Measurements from ENCODE around the gene CEBPG. TPM values are rescaled to one million over a fixed set of nuclear protein-coding genes. Genes with fewer than 3 reads are reported as not detected.

Gene CEBPG
- total RNA-seq, 3 donors from 2014 or later, result 47.8 to 68.5 (median 58.2) TPM

DNA sequence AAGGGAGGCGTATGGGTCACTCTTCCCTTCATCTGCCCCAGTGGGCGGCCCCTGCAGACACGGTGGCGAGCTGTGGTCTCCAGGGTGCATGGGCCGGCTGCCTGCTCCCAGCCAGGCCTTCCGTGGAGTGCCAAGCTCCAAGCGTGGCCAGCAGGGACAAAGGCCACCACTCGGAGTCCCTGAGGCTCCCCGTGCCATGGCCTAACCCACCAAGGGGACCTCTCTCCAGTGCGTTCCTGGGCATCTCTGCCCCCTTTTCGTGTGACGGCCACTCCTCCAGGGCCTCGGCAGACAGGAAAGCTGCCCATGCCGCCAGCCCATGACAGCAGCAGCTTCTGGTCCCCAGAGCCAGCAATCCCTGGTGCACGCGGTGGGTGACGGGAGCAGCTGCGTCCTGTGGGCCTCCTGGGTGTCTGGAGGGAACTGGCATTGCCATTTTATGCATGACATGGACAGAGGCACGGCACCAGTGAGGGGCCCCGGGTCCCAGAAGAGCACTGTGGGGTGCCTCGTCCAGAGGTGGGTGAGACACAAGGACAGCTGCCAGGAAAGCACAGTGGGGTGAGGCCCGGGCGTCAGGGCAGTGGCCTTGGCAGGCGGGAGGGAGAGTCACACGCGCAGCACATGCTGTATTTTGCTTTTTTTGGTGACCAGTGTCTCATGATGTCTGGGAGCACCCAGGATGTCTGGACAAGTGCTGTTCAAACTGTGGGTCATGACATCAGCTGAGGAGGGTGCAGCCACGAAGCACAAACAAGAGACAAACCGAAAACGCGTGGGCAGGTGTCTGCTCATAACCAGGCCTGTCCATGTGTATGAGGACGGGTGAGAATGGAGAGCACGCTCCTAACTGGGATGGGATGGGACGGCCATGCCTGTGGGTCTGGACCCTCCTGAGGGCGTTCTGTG lies 32.3 kb downstream of the CEBPG start:
- Histone ChIP-seq H3K9me3 (no peaks in the 10 kb centered on the region), H3K4me1 (ENCODE audit: low read depth) (no peaks in the 10 kb centered on the region), H3K36me3 (ENCODE audit: low read depth) (no peaks in the 10 kb centered on the region), H3K4me3 (no peak overlapping the region)
- ATAC-seq, result no peak
- TF ChIP-seq, protein P1, sequence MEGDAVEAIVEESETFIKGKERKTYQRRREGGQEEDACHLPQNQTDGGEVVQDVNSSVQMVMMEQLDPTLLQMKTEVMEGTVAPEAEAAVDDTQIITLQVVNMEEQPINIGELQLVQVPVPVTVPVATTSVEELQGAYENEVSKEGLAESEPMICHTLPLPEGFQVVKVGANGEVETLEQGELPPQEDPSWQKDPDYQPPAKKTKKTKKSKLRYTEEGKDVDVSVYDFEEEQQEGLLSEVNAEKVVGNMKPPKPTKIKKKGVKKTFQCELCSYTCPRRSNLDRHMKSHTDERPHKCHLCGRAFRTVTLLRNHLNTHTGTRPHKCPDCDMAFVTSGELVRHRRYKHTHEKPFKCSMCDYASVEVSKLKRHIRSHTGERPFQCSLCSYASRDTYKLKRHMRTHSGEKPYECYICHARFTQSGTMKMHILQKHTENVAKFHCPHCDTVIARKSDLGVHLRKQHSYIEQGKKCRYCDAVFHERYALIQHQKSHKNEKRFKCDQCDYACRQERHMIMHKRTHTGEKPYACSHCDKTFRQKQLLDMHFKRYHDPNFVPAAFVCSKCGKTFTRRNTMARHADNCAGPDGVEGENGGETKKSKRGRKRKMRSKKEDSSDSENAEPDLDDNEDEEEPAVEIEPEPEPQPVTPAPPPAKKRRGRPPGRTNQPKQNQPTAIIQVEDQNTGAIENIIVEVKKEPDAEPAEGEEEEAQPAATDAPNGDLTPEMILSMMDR (IDR thresholded peaks at IDR 0.05), result no peak
- intact Hi-C loops (cut with DNase I, micrococcal nuclease), result loop anchor here in 1 of 2 donors (5.0 kb wide), 1 partner anchor 164 kb away; no protein-coding TSS in a partner anchor
- DNase-seq, result peak in 2 of 3 donors; percentile 26 to 47

DNA sequence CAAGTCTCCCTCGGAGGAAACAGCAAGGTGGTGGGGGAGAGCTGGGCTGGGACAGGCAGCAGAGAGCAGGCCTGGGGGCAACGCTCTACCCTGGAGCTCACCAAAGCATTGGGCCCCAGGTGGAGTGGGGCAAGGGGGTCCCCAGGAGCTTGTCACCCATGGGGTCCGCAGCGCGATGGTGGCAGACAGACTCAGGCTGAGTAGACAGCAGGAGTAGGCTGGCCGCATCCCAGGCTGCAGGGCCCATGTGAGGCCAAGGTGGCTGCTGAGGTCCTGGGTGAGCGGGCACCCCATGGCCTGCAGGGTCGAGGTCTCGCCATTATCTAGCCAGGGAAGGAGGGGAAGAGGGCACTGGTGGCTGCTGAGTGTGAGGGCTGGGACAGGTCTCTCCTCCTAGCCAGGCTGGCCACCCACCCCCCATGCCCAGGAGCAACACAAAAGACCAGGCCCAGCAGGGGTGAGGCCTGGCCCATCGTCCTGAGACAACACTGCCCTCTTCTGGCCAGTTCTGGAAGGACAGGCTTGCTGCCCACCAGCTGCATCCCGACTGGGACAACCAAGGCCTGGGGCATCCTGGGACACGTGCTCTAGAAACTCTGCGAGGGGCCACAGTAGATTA lies 33.1 kb downstream of the CEBPG start:
- Histone ChIP-seq H3K36me3 (ENCODE audit: low read depth) (no peaks in the 10 kb centered on the region), H3K9me3 (no peaks in the 10 kb centered on the region), H3K4me1 (ENCODE audit: low read depth) (no peaks in the 10 kb centered on the region), H3K4me3 (no peak overlapping the region)
- DNase-seq, result peak; percentile 69 to 89 (median 88)
- TF ChIP-seq, protein P1 (IDR thresholded peaks at IDR 0.05), result peak; percentile 91
- intact Hi-C loops (cut with DNase I, micrococcal nuclease), result loop anchor here in 1 of 2 donors (5.0 kb wide), 1 partner anchor 164 kb away; no protein-coding TSS in a partner anchor
- peak; percentile 83 for ATAC-seq

DNA sequence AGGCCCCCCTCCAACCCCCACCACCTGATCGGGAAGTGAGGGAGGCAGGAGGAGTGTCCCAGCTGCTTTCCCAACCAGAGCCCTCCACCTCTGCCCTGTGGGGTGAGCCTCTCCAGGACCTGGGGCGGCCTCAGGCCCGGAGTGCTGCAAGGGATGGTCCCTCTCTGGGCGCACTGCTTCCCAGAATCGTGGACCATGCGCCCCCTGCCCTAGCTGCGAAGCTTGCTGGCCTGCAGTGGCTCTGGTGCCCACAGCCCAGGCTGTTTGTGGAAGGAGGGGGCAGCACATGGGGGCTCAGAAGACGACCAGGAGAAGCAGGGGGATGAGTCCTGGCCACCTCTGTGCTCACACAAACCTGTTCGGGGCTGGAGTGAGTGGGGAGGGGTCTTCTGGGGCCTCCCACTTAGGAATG lies 33.6 kb downstream of the CEBPG start:
- intact Hi-C loops (cut with DNase I, micrococcal nuclease), result loop anchor here in 1 of 2 donors (5.0 kb wide), 1 partner anchor 165 kb away; no protein-coding TSS in a partner anchor
- Histone ChIP-seq H3K9me3 (no peaks in the 10 kb centered on the region), H3K4me1 (ENCODE audit: low read depth) (no peaks in the 10 kb centered on the region), H3K4me3 (no peak overlapping the region), H3K36me3 (ENCODE audit: low read depth) (no peaks in the 10 kb centered on the region)
- peak in 1 of 3 donors; percentile 46 for DNase-seq
- ATAC-seq, result no peak
- TF ChIP-seq, protein P1 (IDR thresholded peaks at IDR 0.05), result no peak

DNA sequence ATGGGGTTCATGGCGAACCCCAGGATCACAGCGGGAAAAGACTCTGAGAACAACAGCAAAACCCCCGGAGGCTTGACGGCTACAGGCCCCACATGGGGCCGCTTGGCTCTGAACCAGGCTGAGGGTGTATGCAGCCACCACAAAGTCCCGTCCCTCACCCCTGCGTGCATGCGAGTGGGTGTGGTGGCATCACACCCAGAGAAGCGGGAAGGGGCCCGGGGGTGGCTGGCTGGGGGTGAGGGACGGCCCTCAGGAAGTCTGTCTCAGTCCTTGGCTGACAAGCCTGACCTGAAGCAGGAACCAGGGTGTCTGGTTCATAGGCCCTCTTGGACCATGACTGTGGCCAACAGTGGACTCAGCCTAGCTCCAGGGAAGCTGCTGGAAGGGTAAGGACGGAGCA lies 34.2 kb downstream of the CEBPG start:
- Histone ChIP-seq H3K4me1 (ENCODE audit: low read depth) (no peaks in the 10 kb centered on the region), H3K9me3 (no peaks in the 10 kb centered on the region), H3K36me3 (ENCODE audit: low read depth) (no peaks in the 10 kb centered on the region), H3K4me3 (no peak overlapping the region)
- intact Hi-C loops (cut with DNase I, micrococcal nuclease), result loop anchor here in 1 of 2 donors (5.0 kb wide), 1 partner anchor 165 kb away; no protein-coding TSS in a partner anchor
- ATAC-seq (no peak), DNase-seq (peak in 2 of 3 donors; percentile 23 to 39)
- TF ChIP-seq, protein P1 (IDR thresholded peaks at IDR 0.05), result no peak

DNA sequence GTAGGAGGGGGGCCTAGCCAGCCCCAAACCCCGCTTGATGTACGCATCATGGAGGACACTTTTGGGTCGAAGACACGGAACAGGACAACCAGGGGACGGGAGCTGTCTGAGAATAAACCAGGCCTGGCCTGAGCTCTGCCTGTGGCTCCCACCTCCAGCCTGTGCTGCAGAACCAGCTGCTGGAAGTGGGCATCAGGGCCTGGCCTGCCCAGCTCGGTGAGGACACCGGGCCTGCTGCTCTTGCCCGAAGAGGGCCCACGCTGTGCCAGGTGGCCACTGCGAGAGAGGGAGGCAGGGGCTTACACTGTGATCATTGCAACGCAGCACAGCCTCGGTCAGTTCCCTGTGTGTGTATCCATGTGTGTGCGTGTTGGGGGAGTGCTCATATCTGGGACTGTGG lies 34.6 kb downstream of the CEBPG start:
- ATAC-seq (no peak), DNase-seq (peak in 1 of 3 donors; percentile 17)
- Histone ChIP-seq H3K36me3 (ENCODE audit: low read depth) (no peaks in the 10 kb centered on the region), H3K9me3 (no peaks in the 10 kb centered on the region), H3K4me1 (ENCODE audit: low read depth) (no peaks in the 10 kb centered on the region), H3K4me3 (no peak overlapping the region)
- intact Hi-C loops (cut with DNase I, micrococcal nuclease), result loop anchor here in 1 of 2 donors (5.0 kb wide), 1 partner anchor 166 kb away; no protein-coding TSS in a partner anchor
- TF ChIP-seq, protein P1 (IDR thresholded peaks at IDR 0.05), result no peak

Measured in mucosa of descending colon (tissue), 3 donors.